HepG2 (cell line): ENCODE data around the gene AK9. TPM values are rescaled to one million over a fixed set of nuclear protein-coding genes. Genes with fewer than 3 reads are reported as not detected.

ENCODE experiments used
- ATAC-seq: fragments of 200-7000 bp; cut with Tn5 transposase; 3 replicates; pipeline ENCODE4 v1.9.1; 2020; ENCODE audit warnings: mild to moderate bottlenecking, moderate library complexity
- BruUV-seq: library from RNA; stranded (reverse); fragments of 400-500 nt; replicated peaks from 2 replicates; lab custom pipeline; 2021; lab: Mats Ljungman, UMichigan
- CTCF ChIA-PET: fragments of 300-600 bp; formaldehyde crosslinking; extraction: SDS; loops from one replicate; lab custom pipeline; 2021; ENCODE audit warnings: low total read pairs, inconsistent platforms, low intra/inter-chr PET ratio; lab: Yijun Ruan, JAX
- POLR2A ChIA-PET: fragments of 350-600 bp; sonication (Branson Sonifier 250); formaldehyde crosslinking; loops from one replicate; lab custom pipeline; 2020; ENCODE audit warnings: antibody characterized with exemption, inconsistent platforms; lab: Yijun Ruan, JAX
- DNase-seq: peaks from one replicate; pipeline ENCODE4 v3.0.0-alpha.2; 2015; ENCODE audit warnings: low spot score
- FAIRE-seq: peaks from 3 replicates; lab custom pipeline; 2011; peaks lifted over from hg19 to GRCh38; lab: Jason Lieb, UNC
- H2AFZ ChIP-seq: one replicate; pipeline ENCODE4 v1.6.1; 2011; ENCODE audit warnings: low read length, inconsistent platforms
- H3K27ac ChIP-seq: fragments of 300-600 bp; 3 replicates; pipeline ENCODE4 v1.8.0; 2011; ENCODE audit warnings: mixed run types, mild to moderate bottlenecking, mixed read lengths, low read length, inconsistent platforms; ENCODE audit not compliant: insufficient read depth; ENCODE audit errors: extremely low read length
- H3K27me3 ChIP-seq, 2 experiments: fragments of 200-600 bp in 1 of 2; 2 replicates in 1 of 2; 3 replicates in 1 of 2; pipeline versions ENCODE4 v1.6.0 to v1.8.0; 2011; ENCODE audit warnings: low read length in 2 of 2, mild to moderate bottlenecking in 2 of 2, moderate library complexity in 2 of 2, inconsistent platforms in 1 of 2; ENCODE audit not compliant: insufficient read depth in 2 of 2, control insufficient read depth in 1 of 2
- H3K36me3 ChIP-seq, 2 experiments: fragments of 200-600 bp in 1 of 2; replicated peaks in 1 of 2; 2 replicates in 1 of 2; 3 replicates in 1 of 2; pipeline versions ENCODE4 v1.5.1 to v1.8.0; 2011; ENCODE audit warnings: low read length in 2 of 2, inconsistent platforms in 1 of 2; ENCODE audit not compliant: insufficient read depth in 2 of 2, control insufficient read depth in 1 of 2
- H3K4me1 ChIP-seq: 2 replicates; pipeline ENCODE4 v1.5.1; 2012; ENCODE audit warnings: low read length, inconsistent platforms; ENCODE audit not compliant: insufficient read depth
- H3K4me2 ChIP-seq: 2 replicates; pipeline ENCODE4 v1.6.0; 2011; ENCODE audit warnings: low read depth, low read length, inconsistent platforms
- H3K4me3 ChIP-seq, 3 experiments: fragments of 200-600 bp in 1 of 3; sonication (generic), shearing (Covaris generic) in 1 of 3; replicated peaks in 1 of 3; 2 replicates each; pipeline ENCODE4 v1.5.1; 2011 to 2016; ENCODE audit warnings: low read length in 3 of 3, inconsistent platforms in 2 of 3, low read depth in 2 of 3, mild to moderate bottlenecking in 2 of 3, control low read depth in 1 of 3, mixed read lengths in 1 of 3; ENCODE audit not compliant: insufficient read depth in 1 of 3
- H3K79me2 ChIP-seq: one replicate; pipeline ENCODE4 v1.6.1; 2011; ENCODE audit warnings: low read length, inconsistent platforms; ENCODE audit not compliant: insufficient read depth
- H3K9ac ChIP-seq: 2 replicates; pipeline ENCODE4 v1.6.0; 2011; ENCODE audit warnings: mild to moderate bottlenecking, low read depth, low read length, inconsistent platforms; ENCODE audit not compliant: insufficient read depth
- H3K9me3 ChIP-seq: 2 replicates; pipeline ENCODE4 v1.5.1; 2012; ENCODE audit warnings: mild to moderate bottlenecking, low read length
- H4K20me1 ChIP-seq: 2 replicates; pipeline ENCODE4 v1.6.0; 2011; ENCODE audit warnings: inconsistent platforms, mild to moderate bottlenecking, low read length, moderate library complexity; ENCODE audit not compliant: insufficient read depth
- ATAD3A ChIP-seq: sonication (generic); formaldehyde crosslinking; IDR thresholded peaks from 2 replicates; pipeline ENCODE4 v1.4.0; 2020; ENCODE audit warnings: missing genetic modification reagents
- CHCHD3 ChIP-seq: sonication (generic); formaldehyde crosslinking; IDR thresholded peaks from 2 replicates; pipeline ENCODE4 v1.8.0; 2022; ENCODE audit warnings: mild to moderate bottlenecking, missing genetic modification reagents, moderate library complexity
- CREM ChIP-seq, 2 experiments: sonication (generic) in 1 of 2; formaldehyde crosslinking in 1 of 2; IDR thresholded peaks; 2 replicates each; pipeline versions ENCODE4 v1.4.0 to v1.6.1; 2016 to 2020; ENCODE audit warnings: antibody characterized with exemption in 1 of 2, mild to moderate bottlenecking in 1 of 2, missing genetic modification reagents in 1 of 2
- MATR3 ChIP-seq: sonication (generic); formaldehyde crosslinking; IDR thresholded peaks from 2 replicates; pipeline ENCODE4 v1.4.0; 2020; ENCODE audit warnings: missing genetic modification reagents
- RFX3 ChIP-seq: IDR thresholded peaks from 2 replicates; pipeline ENCODE4 v1.6.1; 2016; ENCODE audit warnings: missing biosample characterization, missing genetic modification reagents
- TBL1XR1 ChIP-seq: fragments of 150-350 bp; IDR thresholded peaks from 2 replicates; pipeline ENCODE4 v1.6.1; 2014; ENCODE audit warnings: borderline replicate concordance, low read length; ENCODE audit not compliant: partially characterized antibody
- ZNF691 ChIP-seq: sonication (generic); formaldehyde crosslinking; IDR thresholded peaks from 2 replicates; pipeline ENCODE4 v1.4.0; 2020; ENCODE audit warnings: missing genetic modification reagents, low read depth, mild to moderate bottlenecking, borderline replicate concordance
- whole genome bisulfite sequencing: methylation state at CpG from one replicate; pipeline ENCODE4 v1.1.6; 2017; ENCODE audit warnings: low lambda C conversion rate; 5-methylcytosine and 5-hydroxymethylcytosine counted together
- in situ Hi-C: cut with HindIII; loops from 2 replicates; pipeline ENCODE4 v1.10.0; 2017; ENCODE audit warnings: low pct_unique_long_range_greater_than_20kb; ENCODE audit not compliant: extremely low pct_ligation_motif_present
- intact Hi-C: fragments of 100-400 bp; cut with micrococcal nuclease; formaldehyde crosslinking; loops from one replicate; pipeline ENCODE4 v1.10.0; 2022; ENCODE audit not compliant: unreplicated experiment
- polyA plus RNA-seq, 8 experiments: library from polyadenylated mRNA; depleted of rRNA in 3 of 8; stranded (reverse) in 7 of 8; unstranded in 1 of 8; fragments of >200 nt; fragmentation: Illumina TruSeq in 4 of 8; extraction: Trizol in 4 of 8; gene quantifications; 2 replicates each; pipeline versions ENCODE4 v1.2.1 to v1.2.3, GENCODE V29; 2011 to 2016; ENCODE audit warnings: low read depth in 4 of 8, missing spikeins in 1 of 8, mixed read lengths in 1 of 8; ENCODE audit not compliant: insufficient read depth in 1 of 8
- total RNA-seq, 5 experiments: library from RNA; depleted of rRNA; stranded (reverse); fragments of >200 nt; fragmentation: Illumina TruSeq; extraction: Trizol; gene quantifications; 2 replicates each; pipeline ENCODE4 v1.2.3, GENCODE V29; 2016; ENCODE audit warnings: low read depth in 1 of 5
- TF ChIP-seq, protein P1 (sequence below): sonication (generic); formaldehyde crosslinking; IDR thresholded peaks from 2 replicates; pipeline ENCODE4 v1.5.0; 2020; ENCODE audit warnings: mild to moderate bottlenecking, missing genetic modification reagents
- TF ChIP-seq, protein P2 (sequence below): sonication (generic); formaldehyde crosslinking; IDR thresholded peaks from 2 replicates; pipeline ENCODE4 v1.4.0; 2020; ENCODE audit warnings: missing genetic modification reagents, mild to moderate bottlenecking, borderline replicate concordance

Gene AK9
- total and polyA plus RNA-seq, 2 of the 13 experiments (the other 11 are each of a cell fraction or from before 2014, with no cell fraction given), result 3.2 to 4.8 TPM

GRCh38 chr6:109612268-109612667 is 78.7 kb downstream of the AK9 start:
- FAIRE-seq (no peak), ATAC-seq (no peak), DNase-seq (no peak)
- no peak overlapping the region for H2AFZ ChIP-seq
- no peak overlapping the region for H3K9ac ChIP-seq
- no peaks in the 10 kb centered on the region; a peak in 1 of 5 replicates for H3K27me3 ChIP-seq
- no TSS peak for BruUV-seq
- no peaks in the 10 kb centered on the region for H3K4me1 ChIP-seq
- ChIA-PET CTCF (no interaction called here), POLR2A (no interaction called here)
- no peak overlapping the region for H3K27ac ChIP-seq
- WGBS, result 11% methylated on average over 1 of the region's 1 CpG
- intact Hi-C loops, result no loop called here
- no peaks in the 10 kb centered on the region for H3K79me2 ChIP-seq
- H3K36me3 ChIP-seq, result no peaks in the 10 kb centered on the region
- H3K9me3 ChIP-seq, result no peaks in the 10 kb centered on the region
- H4K20me1 ChIP-seq, result no peaks in the 10 kb centered on the region
- H3K4me2 ChIP-seq, result no peak overlapping the region
- TF ChIP-seq RFX3 (CRISPR knock-in tag) (no peak), CHCHD3 (CRISPR knock-in tag) (no peak), ZNF691 (CRISPR knock-in tag) (no peak), TBL1XR1 (no peak), MATR3 (CRISPR knock-in tag) (no peak), ATAD3A (CRISPR knock-in tag) (no peak), CREM (IDR thresholded peaks at IDR 0.05) (no peak), CREM (CRISPR knock-in tag; IDR thresholded peaks at IDR 0.05) (no peak)
- TF ChIP-seq, protein P1, sequence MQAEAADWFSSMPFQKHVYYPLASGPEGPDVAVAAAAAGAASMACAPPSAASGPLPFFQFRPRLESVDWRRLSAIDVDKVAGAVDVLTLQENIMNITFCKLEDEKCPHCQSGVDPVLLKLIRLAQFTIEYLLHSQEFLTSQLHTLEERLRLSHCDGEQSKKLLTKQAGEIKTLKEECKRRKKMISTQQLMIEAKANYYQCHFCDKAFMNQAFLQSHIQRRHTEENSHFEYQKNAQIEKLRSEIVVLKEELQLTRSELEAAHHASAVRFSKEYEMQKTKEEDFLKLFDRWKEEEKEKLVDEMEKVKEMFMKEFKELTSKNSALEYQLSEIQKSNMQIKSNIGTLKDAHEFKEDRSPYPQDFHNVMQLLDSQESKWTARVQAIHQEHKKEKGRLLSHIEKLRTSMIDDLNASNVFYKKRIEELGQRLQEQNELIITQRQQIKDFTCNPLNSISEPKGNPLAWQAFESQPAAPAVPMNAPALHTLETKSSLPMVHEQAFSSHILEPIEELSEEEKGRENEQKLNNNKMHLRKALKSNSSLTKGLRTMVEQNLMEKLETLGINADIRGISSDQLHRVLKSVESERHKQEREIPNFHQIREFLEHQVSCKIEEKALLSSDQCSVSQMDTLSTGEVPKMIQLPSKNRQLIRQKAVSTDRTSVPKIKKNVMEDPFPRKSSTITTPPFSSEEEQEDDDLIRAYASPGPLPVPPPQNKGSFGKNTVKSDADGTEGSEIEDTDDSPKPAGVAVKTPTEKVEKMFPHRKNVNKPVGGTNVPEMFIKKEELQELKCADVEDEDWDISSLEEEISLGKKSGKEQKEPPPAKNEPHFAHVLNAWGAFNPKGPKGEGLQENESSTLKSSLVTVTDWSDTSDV (CRISPR knock-in tag), result no peak
- TF ChIP-seq, protein P2, sequence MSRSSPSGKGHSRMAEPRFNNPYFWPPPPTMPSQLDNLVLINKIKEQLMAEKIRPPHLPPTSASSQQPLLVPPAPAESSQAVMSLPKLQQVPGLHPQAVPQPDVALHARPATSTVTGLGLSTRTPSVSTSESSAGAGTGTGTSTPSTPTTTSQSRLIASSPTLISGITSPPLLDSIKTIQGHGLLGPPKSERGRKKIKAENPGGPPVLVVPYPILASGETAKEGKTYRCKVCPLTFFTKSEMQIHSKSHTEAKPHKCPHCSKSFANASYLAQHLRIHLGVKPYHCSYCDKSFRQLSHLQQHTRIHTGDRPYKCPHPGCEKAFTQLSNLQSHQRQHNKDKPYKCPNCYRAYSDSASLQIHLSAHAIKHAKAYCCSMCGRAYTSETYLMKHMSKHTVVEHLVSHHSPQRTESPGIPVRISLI (CRISPR knock-in tag), result no peak
- in situ Hi-C loops, result no loop called here
- H3K4me3 ChIP-seq, result no peak overlapping the region
